Karpas-422 (cell line): ENCODE results near the gene RSPH9. TPM values are rescaled to one million over a fixed set of nuclear protein-coding genes. Genes with fewer than 3 reads are reported as not detected.

Experiments
- DNase-seq: peaks from one replicate; pipeline ENCODE4 v3.0.0-alpha.2; 2015
- H2AFZ ChIP-seq: fragments of 200-600 bp; sonication (generic); 2 replicates; pipeline ENCODE4 v1.6.1; 2014; ENCODE audit warnings: antibody characterized with exemption, low read length, mixed read lengths
- H3K27ac ChIP-seq: fragments of 200-600 bp; sonication (generic); 2 replicates; pipeline ENCODE4 v1.5.1; 2014; ENCODE audit warnings: mild to moderate bottlenecking, low read length, moderate library complexity
- H3K27me3 ChIP-seq: fragments of 200-600 bp; sonication (generic); 2 replicates; pipeline ENCODE4 v1.6.1; 2014; ENCODE audit warnings: low read length, mixed read lengths
- H3K36me3 ChIP-seq: fragments of 200-600 bp; sonication (generic); 2 replicates; pipeline ENCODE4 v1.6.1; 2014; ENCODE audit warnings: low read length, mixed read lengths; ENCODE audit not compliant: insufficient read depth
- H3K4me1 ChIP-seq: fragments of 200-600 bp; sonication (generic); 2 replicates; pipeline ENCODE4 v1.6.1; 2014; ENCODE audit warnings: mild to moderate bottlenecking, low read length, mixed read lengths
- H3K4me2 ChIP-seq: fragments of 200-600 bp; sonication (generic); 2 replicates; pipeline ENCODE4 v1.6.1; 2014; ENCODE audit warnings: low read length, low read depth, mild to moderate bottlenecking; ENCODE audit not compliant: poor library complexity, severe bottlenecking
- H3K4me3 ChIP-seq: fragments of 200-600 bp; sonication (generic); 2 replicates; pipeline ENCODE4 v1.5.1; 2014; ENCODE audit warnings: mild to moderate bottlenecking, antibody characterized with exemption, low read length, mixed read lengths
- H3K79me2 ChIP-seq: fragments of 200-600 bp; sonication (generic); 2 replicates; pipeline ENCODE4 v1.6.1; 2014; ENCODE audit warnings: mild to moderate bottlenecking, low read length, mixed read lengths
- H3K9ac ChIP-seq: fragments of 200-600 bp; sonication (generic); 2 replicates; pipeline ENCODE4 v1.6.0; 2014; ENCODE audit warnings: low read length
- H3K9me2 ChIP-seq: fragments of 200-600 bp; sonication (generic), shearing (Covaris generic); replicated peaks from 2 replicates; pipeline ENCODE4 v1.6.0; 2014; ENCODE audit warnings: mild to moderate bottlenecking, low read length, moderate library complexity; ENCODE audit not compliant: insufficient read depth
- H3K9me3 ChIP-seq: fragments of 300-700, 200-600 bp; sonication (generic); 2 replicates; pipeline ENCODE4 v1.6.1; 2014; ENCODE audit warnings: low read length, mixed read lengths
- H4K20me1 ChIP-seq: fragments of 200-600 bp; sonication (generic); 2 replicates; pipeline ENCODE4 v1.6.1; 2014; ENCODE audit warnings: mild to moderate bottlenecking, antibody characterized with exemption, low read length, low read depth; ENCODE audit not compliant: insufficient read depth
- total RNA-seq: library from RNA; depleted of rRNA; stranded (reverse); fragments of >200 nt; shearing (Covaris generic); gene quantifications from 2 replicates; pipeline ENCODE4 v1.2.3, GENCODE V29; 2014; ENCODE audit warnings: low replicate concordance; rRNA removed

The RSPH9 gene, protein sequence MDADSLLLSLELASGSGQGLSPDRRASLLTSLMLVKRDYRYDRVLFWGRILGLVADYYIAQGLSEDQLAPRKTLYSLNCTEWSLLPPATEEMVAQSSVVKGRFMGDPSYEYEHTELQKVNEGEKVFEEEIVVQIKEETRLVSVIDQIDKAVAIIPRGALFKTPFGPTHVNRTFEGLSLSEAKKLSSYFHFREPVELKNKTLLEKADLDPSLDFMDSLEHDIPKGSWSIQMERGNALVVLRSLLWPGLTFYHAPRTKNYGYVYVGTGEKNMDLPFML
- not detected in 2 replicates for total RNA-seq

DNA sequence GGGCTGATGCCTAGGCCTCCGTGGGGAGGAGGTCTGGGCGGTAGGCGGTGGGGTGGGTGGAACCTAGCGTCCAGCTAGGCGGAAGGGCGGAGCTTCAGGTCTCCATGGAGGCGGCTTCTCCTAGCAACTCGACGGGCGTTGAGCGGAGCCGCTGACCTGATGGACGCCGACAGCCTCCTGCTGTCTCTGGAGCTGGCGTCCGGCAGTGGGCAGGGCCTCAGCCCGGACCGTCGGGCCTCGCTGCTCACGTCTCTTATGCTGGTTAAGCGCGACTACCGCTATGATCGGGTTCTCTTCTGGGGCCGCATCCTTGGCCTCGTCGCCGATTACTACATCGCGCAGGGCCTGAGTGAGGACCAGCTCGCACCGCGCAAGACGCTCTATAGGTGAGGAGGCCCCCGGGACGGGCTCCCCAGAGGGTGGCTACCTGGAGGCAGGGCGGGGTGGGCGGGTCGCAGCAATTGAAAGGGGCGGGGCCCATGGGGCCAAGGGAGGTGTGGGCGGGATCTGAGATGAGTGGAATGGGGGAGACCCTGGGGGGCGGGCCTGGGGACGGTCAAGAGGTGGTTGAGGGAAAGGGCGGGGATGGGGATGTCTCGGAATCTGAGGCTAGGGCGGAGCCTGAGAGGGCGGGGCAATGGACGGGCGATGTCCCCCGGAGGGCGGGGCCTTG lies at the start of gene RSPH9:
Gene RSPH9, plus strand, starts transcription at position 97 of the 673 bp plus-strand sequence. Its CDS starts 63 bp downstream, at position 160.
- H4K20me1 ChIP-seq, result no peaks in the 10 kb centered on the region
- no peaks in the 10 kb centered on the region for H3K27me3 ChIP-seq
- H3K4me2 ChIP-seq, result no peak within 1 kb of the TSS
- H3K9me2 ChIP-seq, result no peaks in the 10 kb centered on the region
- H3K9ac ChIP-seq, result no peak within 1 kb of the TSS
- H3K36me3 ChIP-seq, result peaks cover 9% of the 10 kb centered on the region; the same call in 1 of the 2 replicates
- no peaks in the 10 kb centered on the region for H3K4me1 ChIP-seq
- H3K27ac ChIP-seq, result no peak within 1 kb of the TSS
- no peak within 1 kb of the TSS for H2AFZ ChIP-seq
- peaks cover 9% of the 10 kb centered on the region for H3K79me2 ChIP-seq
- DNase-seq, result no peak
- H3K4me3 ChIP-seq, result no peak within 1 kb of the TSS
- no peaks in the 10 kb centered on the region for H3K9me3 ChIP-seq

DNA sequence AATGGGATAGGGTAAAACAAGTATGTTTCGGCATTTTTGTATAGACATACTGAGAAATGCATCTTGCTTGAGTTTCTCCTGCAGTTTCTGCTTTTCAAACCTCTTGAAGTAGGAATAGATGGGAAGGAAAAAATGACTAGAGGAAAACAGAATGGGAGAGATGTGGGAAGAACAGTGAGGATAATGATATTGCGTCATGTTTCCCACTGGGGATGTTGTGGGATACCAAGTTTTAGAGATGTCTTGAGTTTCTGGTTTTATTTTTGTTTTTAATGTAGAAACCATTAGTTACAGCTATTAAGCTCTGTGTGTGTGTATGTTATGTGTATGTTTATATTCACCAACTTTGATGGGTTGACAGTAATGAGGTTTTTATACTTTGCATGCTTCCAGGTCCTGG lies 44.2 kb upstream of the RSPH9 start:
- Histone ChIP-seq H3K4me3 (no peak overlapping the region), H3K27me3 (no peaks in the 10 kb centered on the region), H3K27ac (no peak overlapping the region), H3K4me2 (no peak overlapping the region), H3K79me2 (no peaks in the 10 kb centered on the region), H3K36me3 (peaks cover 28% of the 10 kb centered on the region), H3K9me3 (no peaks in the 10 kb centered on the region), H4K20me1 (no peaks in the 10 kb centered on the region), H3K9ac (no peak overlapping the region), H3K9me2 (no peaks in the 10 kb centered on the region), H3K4me1 (peaks cover 11% of the 10 kb centered on the region), H2AFZ (no peak overlapping the region)
- no peak for DNase-seq

DNA sequence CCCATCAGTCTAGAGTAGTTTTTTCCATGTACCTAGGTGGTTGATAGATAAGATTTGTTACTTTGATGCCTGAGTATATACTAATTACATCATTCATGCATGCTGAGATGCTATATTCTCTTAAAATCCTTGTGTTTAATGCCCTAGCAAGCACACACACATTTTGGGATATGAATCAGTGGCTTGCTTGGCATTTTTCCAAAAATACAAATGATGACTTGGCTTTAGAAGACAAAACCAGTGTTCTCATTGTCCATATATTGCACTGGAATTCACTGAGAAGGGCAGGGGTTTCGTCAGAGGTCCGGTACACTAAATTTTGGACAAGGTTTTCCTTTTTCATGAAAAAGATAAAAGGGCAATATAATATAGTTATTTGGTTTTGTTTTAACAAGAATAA lies 40.7 kb upstream of the RSPH9 start:
- H3K9me2 ChIP-seq, result no peaks in the 10 kb centered on the region
- no peak overlapping the region for H3K4me3 ChIP-seq
- no peaks in the 10 kb centered on the region for H4K20me1 ChIP-seq
- no peak overlapping the region for H3K9ac ChIP-seq
- no peak overlapping the region for H3K4me2 ChIP-seq
- H3K79me2 ChIP-seq, result no peaks in the 10 kb centered on the region
- peaks cover 19% of the 10 kb centered on the region for H3K36me3 ChIP-seq
- no peaks in the 10 kb centered on the region for H3K9me3 ChIP-seq
- H2AFZ ChIP-seq, result no peak overlapping the region
- H3K27me3 ChIP-seq, result no peaks in the 10 kb centered on the region
- peak overlapping the region; percentile 34 for H3K27ac ChIP-seq
- DNase-seq, result no peak
- H3K4me1 ChIP-seq, result peaks cover 23% of the 10 kb centered on the region

DNA sequence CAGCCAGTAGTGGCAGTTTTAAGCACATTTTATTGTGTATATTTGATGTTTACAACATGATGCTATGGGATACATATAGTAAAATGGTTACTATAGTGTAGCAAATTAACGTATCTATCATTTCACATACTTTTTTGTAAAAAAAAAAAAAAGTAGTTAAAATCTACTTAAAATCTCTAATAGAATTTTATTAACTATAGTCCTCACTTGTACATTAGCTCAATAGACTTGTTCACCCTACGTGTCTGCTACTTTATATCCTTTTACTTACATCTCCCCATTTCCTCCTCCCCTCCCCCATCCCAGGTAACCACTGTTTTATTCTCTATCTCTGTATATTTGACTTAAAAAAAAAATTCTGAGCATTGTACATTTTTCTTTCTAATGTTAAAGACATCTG lies 38.8 kb upstream of the RSPH9 start:
- H3K4me2 ChIP-seq, result no peak overlapping the region
- no peaks in the 10 kb centered on the region for H3K9me2 ChIP-seq
- H3K27ac ChIP-seq, result no peak overlapping the region
- H3K4me3 ChIP-seq, result no peak overlapping the region
- H3K27me3 ChIP-seq, result no peaks in the 10 kb centered on the region
- H3K36me3 ChIP-seq, result peaks cover 23% of the 10 kb centered on the region
- H2AFZ ChIP-seq, result no peak overlapping the region
- no peaks in the 10 kb centered on the region for H3K9me3 ChIP-seq
- H3K79me2 ChIP-seq, result no peaks in the 10 kb centered on the region
- H4K20me1 ChIP-seq, result no peaks in the 10 kb centered on the region
- H3K9ac ChIP-seq, result no peak overlapping the region
- DNase-seq, result no peak
- H3K4me1 ChIP-seq, result peaks cover 30% of the 10 kb centered on the region

DNA sequence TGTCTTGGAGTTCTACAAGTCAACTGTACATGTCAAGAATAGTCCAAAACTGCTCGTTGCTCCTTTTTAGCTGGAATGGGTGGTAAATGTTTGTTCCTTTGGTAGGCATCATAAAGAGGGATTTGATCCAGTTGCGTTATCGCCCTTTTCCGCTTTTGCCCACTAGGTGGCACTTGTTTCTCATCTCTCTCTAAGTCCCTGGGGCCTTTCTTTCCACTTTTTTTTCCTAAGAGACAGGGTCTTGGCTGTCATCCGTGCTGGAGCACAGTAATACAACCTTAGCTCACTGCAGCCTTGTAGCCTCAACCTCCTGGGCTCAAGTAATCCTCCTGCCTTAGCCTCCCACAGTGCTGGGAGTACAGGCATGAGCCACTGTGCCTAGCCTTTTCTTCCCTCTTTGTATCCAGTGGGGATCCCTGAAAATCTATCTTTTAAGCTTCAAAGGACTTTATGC lies 36.5 kb upstream of the RSPH9 start:
- DNase-seq, result peak; percentile 82
- H4K20me1 ChIP-seq, result no peaks in the 10 kb centered on the region
- H3K4me1 ChIP-seq, result peaks cover 29% of the 10 kb centered on the region

DNA sequence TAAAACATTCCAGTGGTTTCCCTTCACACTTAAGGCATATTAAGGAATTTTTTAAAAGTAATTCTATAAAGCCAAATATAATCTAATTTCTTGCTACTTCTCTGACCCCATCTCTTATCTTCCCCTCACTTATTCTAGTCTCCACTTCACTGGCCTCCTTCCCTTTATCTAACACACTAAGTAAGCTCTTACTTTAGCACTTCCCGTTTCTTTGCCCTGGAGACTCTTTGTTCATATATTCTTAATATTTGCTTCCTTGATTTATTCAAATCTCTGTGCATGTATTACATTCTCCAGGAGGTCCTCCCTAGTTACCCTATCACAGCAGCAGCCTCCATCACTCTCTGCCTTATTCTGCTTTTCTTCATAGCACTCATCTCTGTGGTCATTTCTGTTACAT lies 36.0 kb upstream of the RSPH9 start:
- Histone ChIP-seq H2AFZ (no peak overlapping the region), H3K9ac (peak overlapping the region; percentile 70), H3K27me3 (no peaks in the 10 kb centered on the region), H4K20me1 (no peaks in the 10 kb centered on the region), H3K4me1 (peaks cover 24% of the 10 kb centered on the region), H3K27ac (peak overlapping the region; percentile 97), H3K79me2 (no peaks in the 10 kb centered on the region), H3K9me3 (no peaks in the 10 kb centered on the region), H3K36me3 (peaks cover 22% of the 10 kb centered on the region), H3K4me3 (peak overlapping the region; percentile 60), H3K4me2 (peak overlapping the region; percentile 89), H3K9me2 (no peaks in the 10 kb centered on the region)
- DNase-seq, result peak; percentile 93

More for the DNA sequence above, 36.5 kb upstream of the RSPH9 start:
- no peaks in the 10 kb centered on the region for H3K27me3 ChIP-seq
- no peak overlapping the region for H2AFZ ChIP-seq
- H3K4me2 ChIP-seq, result peak overlapping the region; percentile 89
- H3K9me2 ChIP-seq, result no peaks in the 10 kb centered on the region
- peak overlapping the region; percentile 97 for H3K27ac ChIP-seq
- H3K9me3 ChIP-seq, result no peaks in the 10 kb centered on the region
- no peaks in the 10 kb centered on the region for H3K79me2 ChIP-seq
- H3K4me3 ChIP-seq, result peak overlapping the region; percentile 60
- peak overlapping the region; percentile 70 for H3K9ac ChIP-seq
- peaks cover 23% of the 10 kb centered on the region for H3K36me3 ChIP-seq

DNA sequence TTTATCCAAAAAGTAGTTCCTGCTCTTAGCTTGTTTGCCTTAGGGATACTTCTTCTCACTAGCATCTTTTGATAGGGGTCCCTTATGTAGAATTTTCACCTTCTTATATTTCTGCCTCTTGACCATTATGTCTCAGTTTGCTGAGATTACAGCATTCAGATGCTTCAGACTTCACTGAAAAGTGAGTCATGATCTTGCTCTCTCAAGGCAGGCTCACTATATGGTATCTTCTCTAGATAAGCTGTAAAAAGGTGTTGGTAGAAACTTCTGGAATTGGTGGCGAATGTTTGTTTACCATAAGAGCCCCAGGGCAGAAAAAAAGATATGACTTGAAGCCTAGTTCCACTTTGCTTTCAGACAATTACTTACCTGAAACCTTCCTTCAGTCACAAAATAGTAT lies 35.4 kb upstream of the RSPH9 start:
- DNase-seq, result no peak
- H3K9ac ChIP-seq, result peak overlapping the region; percentile 34
- no peaks in the 10 kb centered on the region for H3K27me3 ChIP-seq
- no peaks in the 10 kb centered on the region for H4K20me1 ChIP-seq
- no peaks in the 10 kb centered on the region for H3K9me2 ChIP-seq
- H3K27ac ChIP-seq, result peak overlapping the region; percentile 97
- H3K36me3 ChIP-seq, result peaks cover 22% of the 10 kb centered on the region
- no peak overlapping the region for H2AFZ ChIP-seq
- H3K4me2 ChIP-seq, result peak overlapping the region; percentile 89
- H3K9me3 ChIP-seq, result no peaks in the 10 kb centered on the region
- peak overlapping the region; percentile 23; the same call in 1 of the 2 replicates for H3K4me3 ChIP-seq
- H3K4me1 ChIP-seq, result peaks cover 19% of the 10 kb centered on the region
- H3K79me2 ChIP-seq, result no peaks in the 10 kb centered on the region

DNA sequence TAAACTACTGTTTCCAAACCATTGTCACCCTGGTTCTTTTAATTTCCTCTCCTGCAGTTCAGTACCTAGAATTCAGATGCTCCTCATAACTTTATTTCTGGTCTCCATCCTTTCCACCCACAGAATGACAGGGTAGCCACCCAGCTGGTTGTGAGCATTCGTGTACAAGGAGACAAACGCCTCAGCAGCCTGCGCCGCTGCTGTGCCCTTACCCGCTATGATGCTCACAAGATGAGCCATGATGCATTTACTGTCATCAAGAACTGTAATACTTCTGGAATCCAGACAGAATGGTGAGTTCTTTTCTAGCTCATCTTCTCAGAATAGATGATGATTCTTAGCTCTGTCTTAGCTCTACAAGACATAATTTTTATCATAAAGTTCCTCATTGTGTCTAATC lies 34.4 kb upstream of the RSPH9 start:
- Histone ChIP-seq H3K27ac (no peak overlapping the region), H2AFZ (no peak overlapping the region), H3K9me3 (no peaks in the 10 kb centered on the region), H3K4me3 (no peak overlapping the region), H3K27me3 (no peaks in the 10 kb centered on the region), H3K36me3 (peaks cover 16% of the 10 kb centered on the region; the same call in 1 of the 2 replicates), H3K4me2 (no peak overlapping the region), H3K79me2 (no peaks in the 10 kb centered on the region), H4K20me1 (no peaks in the 10 kb centered on the region), H3K4me1 (peaks cover 19% of the 10 kb centered on the region), H3K9me2 (no peaks in the 10 kb centered on the region), H3K9ac (no peak overlapping the region)
- DNase-seq, result no peak
